Cerebellar cortex (tissue), 1 donor: ENCODE measurements around the gene PDK2.

ENCODE experiments used
- DNase-seq: peaks from one replicate; pipeline ENCODE4 v3.0.0-alpha.2; 2015; ENCODE audit warnings: low spot score

The PDK2 gene

DNA sequence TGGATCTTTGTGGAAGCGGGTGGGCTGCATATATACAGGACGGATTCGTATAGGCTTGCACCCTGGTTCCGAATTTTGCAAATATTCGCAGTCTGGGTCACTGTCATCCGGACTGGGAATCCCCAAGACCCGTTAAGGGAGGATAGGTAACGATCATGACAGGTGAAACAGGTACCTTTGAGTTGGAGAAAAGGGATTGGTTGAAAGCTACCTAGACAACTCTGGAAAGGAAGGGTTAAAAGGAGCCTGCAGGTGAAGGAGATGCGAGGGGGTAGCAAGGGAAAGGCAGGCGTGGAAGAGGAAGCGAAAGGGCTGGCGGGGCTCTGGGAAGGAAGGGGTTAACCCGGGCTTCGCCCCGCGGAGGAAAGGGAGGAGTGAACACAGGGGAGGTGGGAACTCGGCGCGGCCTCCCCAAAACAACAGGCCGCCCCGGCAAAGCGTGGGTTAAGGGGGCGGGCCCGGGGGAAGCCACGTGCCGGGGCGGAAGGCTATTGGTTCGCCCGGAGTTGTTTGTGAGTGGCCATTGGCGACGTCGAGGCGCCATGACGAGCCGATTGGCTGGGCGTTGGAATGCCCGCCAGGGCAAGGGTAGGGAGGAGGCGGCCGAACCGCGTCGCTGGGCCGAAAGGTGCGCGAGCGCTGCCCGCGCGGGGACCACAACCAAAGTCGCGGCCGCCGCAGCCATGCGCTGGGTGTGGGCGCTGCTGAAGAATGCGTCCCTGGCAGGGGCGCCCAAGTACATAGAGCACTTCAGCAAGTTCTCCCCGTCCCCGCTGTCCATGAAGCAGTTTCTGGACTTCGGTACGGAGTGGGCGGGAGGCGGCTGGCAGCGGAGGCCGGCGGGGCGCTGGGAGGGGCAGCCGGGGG, at the start of gene PDK2:
Gene PDK2, plus strand, starts transcription at position 599 of the 867 bp plus-strand sequence. Its CDS starts 85 bp downstream, at position 684.
- peak; percentile 97 for DNase-seq

DNA sequence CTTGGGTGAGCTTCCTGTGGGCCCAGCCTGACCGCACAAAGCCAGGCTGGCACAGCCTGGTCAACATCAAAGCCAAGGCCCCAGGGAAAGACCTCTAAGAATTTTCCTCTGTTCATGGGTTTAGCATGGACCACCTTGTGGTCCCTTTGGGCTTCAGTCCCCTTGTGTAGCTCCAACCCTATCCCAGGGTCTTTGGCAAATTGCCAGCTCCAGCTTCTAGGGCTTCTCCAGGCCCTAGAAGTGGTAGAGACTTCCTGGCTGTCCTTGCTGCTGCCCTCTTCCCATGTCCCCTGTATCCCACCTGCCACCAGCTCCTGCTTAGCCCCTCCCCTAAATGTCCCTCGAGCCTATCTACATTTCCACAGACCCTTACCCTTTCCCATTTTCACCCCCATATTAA, 49.0 kb upstream of the PDK2 start:
- no peak for DNase-seq

DNA sequence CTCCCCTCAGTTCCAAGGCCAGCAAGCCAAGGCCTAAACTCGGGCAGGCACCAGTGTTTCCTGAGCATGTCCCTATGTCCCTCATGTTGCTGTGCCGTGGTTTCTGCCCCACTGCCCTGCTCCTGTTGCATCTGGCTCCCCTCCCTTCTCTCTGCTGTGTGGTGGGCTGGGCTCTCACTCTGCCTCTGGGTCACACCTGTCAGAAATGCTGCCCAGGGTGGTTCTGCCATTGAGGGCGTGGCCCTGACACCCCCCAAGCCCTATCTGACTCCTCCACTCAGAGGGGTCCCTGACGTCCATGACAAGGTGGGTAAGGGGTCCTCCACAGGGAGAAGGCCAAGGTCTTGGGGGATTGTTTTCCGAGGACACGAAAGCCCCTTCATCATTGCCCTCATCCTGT, 48.5 kb upstream of the PDK2 start:
- DNase-seq, result no peak

DNA sequence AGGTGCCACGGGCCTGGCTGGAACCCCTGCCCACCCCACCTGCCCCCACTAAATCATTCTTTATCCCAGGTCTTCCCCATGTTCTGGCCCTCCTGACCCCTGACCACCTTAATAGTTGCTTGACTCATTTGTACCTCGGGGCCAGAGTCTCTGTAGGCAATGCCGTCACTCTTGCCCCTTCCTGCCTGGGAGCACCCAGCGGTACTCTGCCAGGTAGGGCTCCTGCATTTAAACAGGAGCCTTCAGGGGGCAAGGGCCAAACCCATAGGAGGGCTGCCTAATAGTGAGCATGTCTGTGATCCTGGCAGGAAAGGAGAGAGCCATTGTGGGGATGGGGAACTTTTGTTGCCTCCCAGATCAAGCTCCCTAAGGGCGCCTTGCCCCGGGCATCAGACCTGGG, 48.1 kb upstream of the PDK2 start:
- no peak for DNase-seq

DNA sequence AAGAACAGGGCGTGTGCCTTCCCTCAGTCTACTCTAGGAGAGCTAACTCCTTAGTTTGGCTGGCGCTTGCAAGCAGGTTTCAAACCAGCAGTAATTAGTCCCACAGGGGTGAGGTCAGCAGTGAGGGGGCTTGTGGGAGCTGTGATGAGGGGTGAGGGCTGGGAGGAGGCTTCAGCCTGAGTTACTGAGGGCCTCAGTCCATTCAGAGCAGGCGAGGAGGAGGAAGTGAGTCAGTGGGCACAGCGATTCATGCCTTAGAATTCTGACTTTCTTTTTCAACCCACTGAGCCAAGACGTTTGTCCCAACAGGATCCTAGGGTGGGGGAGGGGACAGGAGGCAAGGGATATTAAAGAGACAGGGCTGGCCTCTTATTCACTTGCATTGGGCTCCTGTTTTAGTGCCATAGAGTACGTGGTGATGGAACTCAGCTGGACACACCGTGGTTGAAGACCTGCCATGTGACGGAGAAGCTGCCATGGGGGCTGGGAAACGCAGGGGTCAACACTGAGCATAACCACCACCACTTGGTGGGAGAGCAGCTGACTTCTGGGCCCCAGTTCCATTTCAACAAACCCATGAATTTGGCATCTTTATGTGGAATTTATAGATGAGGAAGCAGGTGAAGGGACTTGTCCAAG, 47.5 kb upstream of the PDK2 start:
- no peak for DNase-seq

DNA sequence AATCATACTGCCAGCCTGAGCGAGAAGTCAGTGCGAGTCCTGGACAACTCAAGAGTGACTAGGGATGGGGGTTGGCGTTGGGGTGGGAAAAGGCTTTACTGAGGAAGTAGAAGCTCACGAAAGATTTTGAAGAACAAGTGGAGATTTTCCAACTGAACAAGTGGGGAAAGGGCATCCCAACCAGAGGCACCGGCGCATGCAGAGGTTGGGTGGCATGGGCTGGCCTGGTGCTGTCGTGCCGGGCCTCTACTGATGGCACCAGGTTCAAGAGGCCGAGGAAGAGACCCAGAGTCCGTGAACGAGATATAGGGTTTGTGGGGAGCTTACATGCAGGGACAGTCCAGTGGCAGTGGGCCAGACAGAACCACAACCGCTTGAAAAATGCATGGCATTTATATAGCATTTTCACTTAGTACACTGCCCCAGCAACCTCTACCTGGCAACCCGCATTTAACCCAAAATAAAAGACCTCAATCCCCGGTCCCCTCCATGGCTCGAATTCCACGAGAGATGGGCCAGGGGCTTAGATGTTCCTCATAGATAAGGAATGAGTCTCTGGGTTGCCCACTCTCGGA, 46.9 kb upstream of the PDK2 start:
- no peak for DNase-seq

DNA sequence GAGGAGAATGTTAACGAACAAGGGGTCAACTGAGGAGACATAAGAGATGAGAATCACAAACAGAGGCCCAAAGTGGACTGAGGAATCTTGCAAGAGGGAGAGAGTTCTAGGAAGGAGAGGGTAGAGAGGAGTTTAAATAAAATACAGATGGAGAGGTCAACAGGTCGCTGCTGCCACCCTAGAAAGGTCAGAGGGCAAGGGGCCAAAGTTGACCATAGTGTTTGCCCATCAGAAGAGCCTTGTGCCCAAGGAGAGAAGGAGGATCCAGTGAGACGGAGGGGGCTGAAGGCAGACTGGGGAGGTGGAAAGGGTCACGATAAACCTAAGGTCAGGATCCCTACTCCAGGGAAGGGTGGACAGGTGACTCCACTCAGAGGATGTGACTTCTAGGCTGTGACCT, 46.2 kb upstream of the PDK2 start:
- DNase-seq, result no peak

DNA sequence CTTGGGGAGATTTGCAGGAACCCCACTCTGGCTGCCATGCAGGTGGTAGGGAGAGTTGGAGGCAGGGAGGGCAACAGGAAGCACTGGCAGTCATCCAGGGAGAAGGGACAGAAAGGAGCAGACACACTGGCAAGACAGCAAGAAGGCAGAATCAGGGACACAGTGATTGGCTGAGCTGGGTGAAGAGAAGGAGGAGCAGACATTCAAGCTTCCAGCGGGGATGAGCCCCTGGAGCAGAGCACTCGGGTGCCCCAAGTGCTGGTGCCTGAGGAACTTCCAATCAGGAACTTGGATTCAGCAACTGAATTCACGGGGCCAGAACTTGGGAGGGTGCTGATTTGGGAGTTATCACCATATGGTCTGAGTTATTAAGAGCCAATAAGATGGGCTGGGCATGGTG, 45.5 kb upstream of the PDK2 start:
- DNase-seq, result peak; percentile 14

DNA sequence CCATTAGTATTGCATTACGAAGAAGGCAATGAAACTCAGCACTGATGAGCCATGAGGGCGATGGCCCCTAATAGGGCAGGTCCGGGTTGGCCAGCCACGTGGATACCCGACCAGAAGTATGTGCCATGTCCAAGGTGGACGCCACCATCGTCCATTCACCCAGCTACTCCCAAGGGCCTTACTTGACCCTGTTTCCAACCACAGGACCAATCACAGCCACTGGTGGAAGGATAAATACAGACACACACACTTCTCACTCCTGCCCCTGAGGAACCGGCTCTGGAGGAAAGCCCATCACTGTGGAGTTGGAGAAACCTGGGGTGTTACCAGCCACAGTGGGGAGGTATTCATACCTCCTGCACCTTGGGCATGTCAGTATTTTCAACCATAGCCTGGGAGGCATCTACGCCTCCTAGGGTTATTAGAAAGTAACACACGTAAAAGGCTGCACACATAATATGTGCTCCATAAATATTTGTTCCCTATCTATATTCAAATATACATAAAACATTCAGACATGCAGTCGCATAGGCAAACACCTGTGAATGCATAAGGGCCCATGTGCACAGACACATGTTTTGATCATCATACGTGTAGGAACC, 44.6 kb upstream of the PDK2 start:
- no peak for DNase-seq

DNA sequence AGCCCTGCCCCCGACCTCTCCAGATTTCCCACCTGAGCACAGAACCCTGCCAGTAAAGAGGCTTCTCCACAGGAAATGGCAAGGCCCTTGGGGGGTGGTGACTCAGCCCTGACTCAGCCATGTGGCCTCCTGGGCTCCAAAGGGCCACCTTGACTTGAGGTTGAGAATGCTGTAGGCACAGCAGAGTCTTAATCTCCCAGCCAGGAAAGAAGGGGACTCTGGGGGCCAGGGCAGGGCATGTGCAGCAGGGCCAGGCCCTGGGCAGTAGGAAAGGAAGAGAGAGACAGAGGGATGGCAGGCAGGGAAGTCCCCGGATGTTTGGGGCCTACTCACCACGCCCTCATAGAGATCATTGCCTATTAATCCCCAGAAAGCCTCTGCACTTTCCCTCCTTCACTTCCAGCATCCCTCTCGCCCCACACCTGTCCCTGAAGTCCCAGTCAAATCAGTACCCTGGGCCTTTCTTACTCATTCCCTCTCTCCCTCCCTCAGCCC, 44.0 kb upstream of the PDK2 start:
- no peak for DNase-seq

DNA sequence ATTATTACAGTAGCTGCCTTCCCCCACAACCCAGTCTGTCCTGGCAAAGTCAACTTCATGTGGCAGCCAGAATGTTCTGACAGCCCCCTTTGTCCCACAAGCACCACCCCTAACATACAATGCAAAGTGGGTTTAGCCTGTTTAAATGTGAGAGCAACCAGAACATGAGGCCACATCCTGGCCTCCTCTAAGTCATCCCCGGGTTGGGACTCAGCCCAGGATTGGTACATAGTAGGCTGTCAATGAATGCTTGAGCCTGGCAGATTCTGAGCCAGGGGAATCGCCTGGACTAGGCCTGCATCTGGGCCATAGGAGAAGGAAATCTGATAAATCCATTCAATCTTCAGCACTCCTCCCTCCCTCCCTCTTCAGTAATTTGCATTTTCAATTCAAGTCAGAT, 43.5 kb upstream of the PDK2 start:
- DNase-seq, result no peak

DNA sequence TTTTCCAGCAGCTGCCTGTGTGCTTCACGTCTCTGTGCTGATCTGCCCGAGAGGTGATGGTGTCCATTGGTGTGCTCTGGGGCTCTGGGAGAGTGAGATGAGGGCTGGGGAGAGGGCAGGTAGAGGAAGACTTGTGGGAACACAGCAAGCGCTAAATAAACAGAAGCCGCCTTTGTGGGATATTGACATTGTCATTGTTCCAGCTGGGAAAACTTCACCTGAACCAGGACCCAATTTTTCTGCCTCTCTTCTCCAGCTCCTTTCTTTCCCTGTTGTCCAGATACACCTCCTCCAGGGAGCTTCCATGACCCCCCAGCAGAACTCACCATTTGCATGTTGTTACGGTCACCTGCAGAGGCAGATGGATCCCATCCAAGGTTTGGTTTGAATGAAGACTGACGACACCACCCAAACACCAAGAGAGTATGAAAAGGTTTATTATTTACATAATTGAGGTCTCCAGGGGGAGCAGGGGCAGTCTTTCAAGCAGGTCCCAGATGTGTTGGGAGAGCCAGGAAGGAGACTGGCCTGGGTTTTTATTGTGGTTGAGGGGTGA, 42.8 kb upstream of the PDK2 start:
- DNase-seq, result no peak

DNA sequence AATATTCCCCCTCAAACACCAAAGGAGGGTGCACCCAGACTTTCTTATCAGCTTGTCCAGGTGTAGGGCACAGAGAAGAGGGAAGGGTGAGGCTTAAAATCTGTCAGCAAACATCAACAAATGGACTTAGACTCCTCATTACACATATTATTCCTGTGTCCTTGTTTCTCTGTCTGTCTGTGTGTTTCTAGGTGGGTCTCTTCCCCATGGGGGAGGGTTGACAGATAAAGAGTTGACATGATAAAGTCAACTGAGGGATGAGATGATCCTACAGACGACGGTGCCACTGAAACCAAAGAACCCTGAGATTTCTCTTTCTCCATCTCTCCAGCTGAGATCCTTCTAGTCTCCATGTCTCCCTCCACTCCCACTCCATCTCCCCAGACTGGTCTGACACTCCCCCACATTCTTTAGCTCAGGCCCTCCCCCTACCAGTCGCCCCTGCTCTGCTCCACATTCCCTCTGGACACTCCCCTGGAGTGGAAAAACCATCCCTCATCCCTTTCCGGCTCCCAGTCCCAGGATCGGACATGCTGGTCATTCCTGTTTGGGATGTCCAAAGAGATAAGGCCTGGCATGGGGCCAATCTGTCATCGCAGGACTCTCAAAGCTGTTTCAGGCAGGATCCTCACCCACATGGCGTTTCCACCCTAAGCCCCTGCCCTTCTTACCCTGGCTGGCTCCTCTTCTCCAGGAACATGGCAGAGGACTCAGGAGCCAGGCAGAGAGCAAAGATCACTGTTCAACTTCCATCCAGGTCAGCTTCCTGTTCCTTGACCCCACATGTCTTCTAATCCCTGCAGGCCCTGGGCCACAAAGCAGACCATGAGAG, 42.1 kb upstream of the PDK2 start:
- no peak for DNase-seq

DNA sequence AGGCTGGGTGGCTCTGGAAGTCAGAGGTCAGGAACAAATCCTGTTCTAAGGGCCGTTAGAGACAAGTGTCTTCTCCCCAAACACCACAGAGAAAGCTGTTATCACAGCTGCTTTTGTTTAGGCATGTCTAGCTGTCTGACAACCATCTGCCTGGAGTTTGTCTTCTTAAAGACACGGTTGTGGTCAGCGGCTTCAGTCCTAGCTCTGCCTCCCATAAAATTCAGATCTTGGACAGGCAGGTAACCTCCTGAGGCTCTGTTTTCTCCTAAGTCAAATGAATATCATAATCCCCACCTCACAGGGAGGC, 41.5 kb upstream of the PDK2 start:
- no peak for DNase-seq

DNA sequence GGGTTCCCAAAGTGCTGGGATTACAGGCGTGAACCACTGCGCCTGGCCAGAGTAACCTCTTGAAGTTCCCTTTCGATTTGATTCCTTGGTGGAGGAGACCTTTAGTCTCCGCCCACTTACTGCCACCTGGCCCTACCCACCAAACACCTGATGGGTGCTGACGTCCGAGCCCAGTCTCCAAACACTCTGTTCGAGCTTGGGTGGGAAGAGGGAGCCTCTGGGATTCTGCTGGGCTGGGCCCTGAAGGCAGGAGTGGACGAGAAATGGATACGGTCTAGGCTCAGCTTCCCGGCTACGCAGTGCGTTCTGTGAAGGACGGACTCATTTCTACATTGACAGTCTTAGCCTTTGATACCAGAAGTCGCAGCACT, 40.1 kb upstream of the PDK2 start:
- peak; percentile 87 for DNase-seq

DNA sequence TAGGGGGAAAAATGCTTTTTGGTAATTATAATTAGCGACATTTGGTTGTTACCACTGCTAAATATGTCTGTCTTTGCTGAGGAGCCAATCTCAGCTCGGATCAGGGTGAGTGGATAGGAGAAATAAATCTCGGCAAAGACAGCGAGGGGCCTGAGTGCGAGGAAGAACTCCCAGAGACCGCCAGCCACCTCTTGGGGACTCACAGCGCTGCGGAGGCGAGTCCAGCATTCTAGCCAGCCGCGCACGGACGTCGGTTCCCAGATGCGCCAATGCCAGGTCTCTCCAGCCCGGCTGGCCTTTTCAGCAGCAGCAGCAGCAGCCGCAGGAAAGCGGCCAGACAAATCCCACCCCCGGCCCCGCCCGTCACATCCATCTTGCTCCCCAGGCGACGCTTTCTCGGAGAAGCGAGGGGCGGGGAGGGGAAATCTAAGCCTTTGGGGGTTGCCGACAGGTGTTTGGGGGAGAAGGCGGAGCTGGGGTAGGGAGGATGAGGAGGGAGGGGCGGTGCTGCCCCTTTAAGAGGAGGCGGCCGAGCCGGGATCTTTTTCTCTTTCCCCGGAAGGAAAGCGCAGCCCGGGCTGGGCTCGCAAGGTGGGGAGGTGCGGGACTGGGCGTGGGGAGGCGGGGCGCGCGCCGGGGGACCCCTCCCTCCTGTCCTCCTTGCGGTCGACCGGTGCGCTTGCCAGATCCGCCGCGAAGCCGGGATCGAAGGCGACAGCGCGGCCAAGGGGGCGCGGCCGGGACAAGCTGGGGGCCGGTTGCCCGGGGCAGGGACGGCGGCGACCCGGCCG, 39.5 kb upstream of the PDK2 start, which contains the start of gene ITGA3:
Gene ITGA3, plus strand, starts transcription at position 685 of the 791 bp plus-strand sequence. CDS start 330 bp downstream, outside the sequence.
- peak; percentile 79 for DNase-seq

DNA sequence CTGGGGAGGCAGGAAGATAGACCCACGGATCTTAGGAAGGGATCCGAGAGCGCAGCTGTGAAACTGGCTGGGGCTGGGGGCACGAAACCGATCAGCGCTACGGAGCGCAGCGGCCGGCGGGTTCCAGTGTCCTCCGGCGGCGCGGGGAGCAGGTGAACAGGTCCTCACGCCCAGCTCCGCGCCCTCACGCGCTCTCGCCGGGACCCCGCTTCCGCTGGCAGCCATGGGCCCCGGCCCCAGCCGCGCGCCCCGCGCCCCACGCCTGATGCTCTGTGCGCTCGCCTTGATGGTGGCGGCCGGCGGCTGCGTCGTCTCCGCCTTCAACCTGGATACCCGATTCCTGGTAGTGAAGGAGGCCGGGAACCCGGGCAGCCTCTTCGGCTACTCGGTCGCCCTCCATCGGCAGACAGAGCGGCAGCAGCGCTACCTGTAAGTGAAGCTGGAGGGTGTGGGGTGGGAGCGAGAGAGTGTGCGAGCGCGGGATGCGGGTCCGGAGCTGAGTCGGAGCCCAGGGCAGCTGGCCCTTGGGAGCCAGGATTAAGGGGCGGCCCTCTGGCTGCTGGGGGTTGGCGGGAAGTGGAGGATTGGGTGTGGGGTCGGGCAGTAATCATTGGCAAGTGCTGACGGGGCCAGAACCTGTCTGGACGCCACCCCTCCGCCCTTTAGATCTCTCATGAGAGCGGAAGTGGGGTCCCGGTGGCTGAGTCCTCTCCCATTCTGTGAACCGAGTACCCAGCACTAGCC, 38.8 kb upstream of the PDK2 start:
- DNase-seq, result peak; percentile 79

DNA sequence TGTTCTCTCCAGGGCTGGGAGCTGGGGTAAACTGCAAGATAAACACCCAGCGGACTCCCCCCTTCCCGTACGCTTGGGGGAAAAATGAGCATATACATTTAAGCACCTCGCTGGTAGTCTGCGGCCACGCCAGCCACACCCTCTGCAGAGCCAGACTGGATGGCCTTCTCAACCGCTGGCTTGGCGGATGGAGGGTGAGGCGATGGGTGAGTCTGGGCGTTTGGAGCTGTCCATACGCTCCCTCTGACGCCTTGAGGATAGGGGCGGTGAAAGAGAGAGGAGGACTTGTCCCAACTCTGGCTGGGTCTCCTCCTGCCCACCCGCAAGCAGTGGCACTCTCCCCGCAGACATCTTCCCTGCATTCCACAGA, 38.2 kb upstream of the PDK2 start:
- DNase-seq, result peak; percentile 27

DNA sequence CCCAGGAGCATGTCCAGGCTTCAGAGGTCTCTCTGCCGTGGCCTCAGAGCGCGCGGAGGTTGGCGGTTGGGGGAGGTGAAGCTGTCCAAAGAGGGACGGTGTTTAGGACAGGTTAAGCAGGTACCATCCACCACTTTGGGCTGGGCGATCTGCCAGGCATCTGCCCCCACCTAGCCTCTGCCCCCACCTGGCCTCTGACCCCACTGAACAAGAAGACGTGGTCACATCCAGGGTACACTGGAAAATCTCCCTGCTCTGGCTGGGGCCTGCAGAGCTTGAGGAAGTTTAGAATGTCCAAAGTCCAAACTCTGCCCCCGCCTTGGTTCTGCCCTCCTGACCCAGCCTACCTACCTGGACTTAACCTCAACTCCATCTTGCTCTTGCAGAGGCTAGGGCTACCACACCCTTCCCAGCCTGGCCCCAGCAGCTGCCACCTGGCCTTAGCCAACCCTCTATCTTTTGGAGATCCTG, 37.6 kb upstream of the PDK2 start:
- DNase-seq, result no peak
